Skeletal muscle satellite cell (primary cell): Measurements from ENCODE around the gene CCDC148.

ENCODE experiments used
- H3K27me3 ChIP-seq: 2 replicates; pipeline ENCODE4 v1.7.0; 2013; ENCODE audit warnings: low read length; ENCODE audit not compliant: control insufficient read depth, insufficient read depth
- H3K36me3 ChIP-seq: 2 replicates; pipeline ENCODE4 v1.7.0; 2013; ENCODE audit warnings: mild to moderate bottlenecking, control low read depth, low read length; ENCODE audit not compliant: insufficient read depth
- H3K4me1 ChIP-seq: 2 replicates; pipeline ENCODE4 v1.7.0; 2013; ENCODE audit warnings: low read length; ENCODE audit not compliant: control insufficient read depth, insufficient read depth
- H3K4me2 ChIP-seq: 2 replicates; pipeline ENCODE4 v1.7.0; 2013; ENCODE audit warnings: mild to moderate bottlenecking, low read length
- H3K4me3 ChIP-seq: 2 replicates; pipeline ENCODE4 v1.7.0; 2013; ENCODE audit warnings: low read length
- H3K9ac ChIP-seq: 2 replicates; pipeline ENCODE4 v1.7.0; 2013; ENCODE audit warnings: mild to moderate bottlenecking, low read depth, low read length, moderate library complexity
- H3K9me3 ChIP-seq: replicated peaks from 2 replicates; pipeline ENCODE4 v1.7.0; 2013; ENCODE audit warnings: mild to moderate bottlenecking, control low read depth, low read length

Gene CCDC148

DNA sequence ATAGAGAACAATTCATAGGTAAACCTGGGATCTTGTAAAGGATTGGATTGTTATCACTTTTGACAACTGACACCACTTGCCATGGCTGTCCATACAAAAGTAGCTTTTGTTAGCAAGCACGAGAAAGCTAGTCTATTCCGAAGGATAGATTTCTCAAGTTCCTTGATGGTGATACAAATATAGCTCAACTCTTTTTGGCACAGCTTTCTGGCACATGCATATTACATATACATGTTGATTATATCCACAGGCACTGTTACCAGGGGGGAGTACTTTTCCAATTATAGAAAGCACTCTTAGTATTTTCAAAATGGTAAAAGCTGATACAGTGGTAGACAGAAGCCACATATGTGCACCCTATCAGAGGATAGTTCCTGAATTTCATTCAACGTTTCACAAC, 186.0 kb downstream of the CCDC148 start:
- Histone ChIP-seq H3K9me3 (no peaks in the 10 kb centered on the region), H3K27me3 (peaks cover 2% of the 10 kb centered on the region), H3K4me1 (no peaks in the 10 kb centered on the region), H3K4me2 (no peak overlapping the region), H3K9ac (no peak overlapping the region), H3K4me3 (no peak overlapping the region), H3K36me3 (no peaks in the 10 kb centered on the region)

DNA sequence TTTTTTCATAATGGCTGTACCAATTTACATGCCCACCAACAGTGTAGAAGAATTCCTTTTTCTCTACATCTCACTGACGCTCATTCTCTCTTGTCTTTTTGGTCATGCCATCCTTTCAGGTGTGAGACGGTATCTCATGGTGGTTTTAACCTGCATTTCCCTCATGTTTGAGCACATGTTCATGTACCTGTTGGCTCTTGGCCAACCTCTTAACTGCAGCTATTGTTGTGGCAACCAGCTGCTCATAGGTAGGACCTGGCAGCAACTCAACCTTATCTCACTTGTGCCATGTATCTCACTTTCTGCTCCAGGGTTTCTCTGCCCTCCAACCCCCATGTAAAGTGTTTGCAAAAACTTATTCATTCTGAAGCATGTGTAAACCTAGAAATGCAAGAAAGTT, 187.4 kb downstream of the CCDC148 start:
- no peaks in the 10 kb centered on the region for H3K9me3 ChIP-seq
- H3K27me3 ChIP-seq, result peaks cover 2% of the 10 kb centered on the region
- no peak overlapping the region for H3K4me2 ChIP-seq
- H3K4me1 ChIP-seq, result no peaks in the 10 kb centered on the region
- H3K9ac ChIP-seq, result no peak overlapping the region
- no peak overlapping the region for H3K4me3 ChIP-seq
- no peaks in the 10 kb centered on the region for H3K36me3 ChIP-seq

DNA sequence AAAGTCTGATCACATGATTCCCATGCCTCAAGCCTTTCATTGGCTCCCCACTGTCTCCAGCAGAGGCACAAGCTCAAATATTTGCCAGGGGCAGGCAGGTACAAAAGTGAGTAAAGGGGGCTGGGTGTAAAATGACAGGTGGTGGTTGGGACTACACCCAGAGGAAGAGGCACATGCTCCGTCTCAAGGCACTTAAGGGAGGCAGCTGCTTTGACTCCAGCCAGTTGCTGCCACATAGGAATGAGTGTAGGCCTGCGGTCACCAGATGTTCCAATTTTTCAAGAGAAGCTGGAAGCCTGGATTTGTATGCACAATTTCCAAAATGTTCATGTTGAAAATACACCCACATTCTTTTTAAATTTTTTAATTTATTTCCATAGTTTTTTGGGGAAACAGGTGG, 190.4 kb downstream of the CCDC148 start:
- Histone ChIP-seq H3K4me3 (no peak overlapping the region), H3K36me3 (no peaks in the 10 kb centered on the region), H3K9ac (no peak overlapping the region), H3K4me2 (no peak overlapping the region), H3K27me3 (no peaks in the 10 kb centered on the region), H3K4me1 (no peaks in the 10 kb centered on the region), H3K9me3 (no peaks in the 10 kb centered on the region)

DNA sequence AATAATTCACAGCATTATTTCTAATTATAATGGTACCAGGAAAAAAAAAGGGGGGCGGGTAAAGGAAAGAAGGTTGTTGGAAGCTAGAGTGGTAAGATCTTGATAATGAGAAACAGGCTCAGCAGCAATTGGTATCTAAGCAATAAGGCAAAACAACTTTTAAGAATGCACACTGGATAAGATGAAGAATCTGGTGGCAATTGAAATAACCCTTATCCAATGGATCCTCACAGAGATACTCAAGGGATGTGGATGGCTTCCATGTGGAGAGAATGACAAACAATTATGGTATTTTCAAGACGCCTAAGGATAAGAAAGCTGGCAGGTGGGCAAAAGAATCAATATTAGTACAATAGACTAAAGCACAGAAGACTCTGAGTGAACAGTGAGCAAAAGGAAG, 201.3 kb downstream of the CCDC148 start:
- no peak overlapping the region for H3K9ac ChIP-seq
- H3K4me2 ChIP-seq, result no peak overlapping the region
- H3K27me3 ChIP-seq, result peaks cover 3% of the 10 kb centered on the region
- H3K9me3 ChIP-seq, result no peaks in the 10 kb centered on the region
- H3K4me1 ChIP-seq, result no peaks in the 10 kb centered on the region
- no peaks in the 10 kb centered on the region for H3K36me3 ChIP-seq
- H3K4me3 ChIP-seq, result no peak overlapping the region

DNA sequence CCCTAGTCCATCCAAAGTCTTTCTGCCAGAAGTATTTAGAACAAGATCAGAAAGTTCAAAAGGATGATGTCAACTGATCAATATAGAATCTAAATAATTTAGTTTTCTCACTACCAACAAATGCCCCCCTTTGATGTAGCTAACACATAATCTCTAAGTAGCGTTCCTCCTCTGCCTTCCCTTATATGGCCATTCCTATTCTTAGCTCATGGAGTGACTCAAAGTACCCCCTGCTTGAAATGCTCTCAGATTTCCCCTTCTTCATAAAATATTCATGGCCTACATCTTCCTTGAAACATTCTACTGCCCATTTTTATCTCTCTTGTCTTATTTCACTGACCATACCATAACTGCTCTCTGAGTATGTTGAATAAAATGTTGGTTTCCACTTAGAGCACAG, 203.4 kb downstream of the CCDC148 start:
- Histone ChIP-seq H3K36me3 (no peaks in the 10 kb centered on the region), H3K4me2 (no peak overlapping the region), H3K4me3 (no peak overlapping the region), H3K9ac (no peak overlapping the region), H3K4me1 (no peaks in the 10 kb centered on the region), H3K9me3 (no peaks in the 10 kb centered on the region), H3K27me3 (peaks cover 3% of the 10 kb centered on the region)

DNA sequence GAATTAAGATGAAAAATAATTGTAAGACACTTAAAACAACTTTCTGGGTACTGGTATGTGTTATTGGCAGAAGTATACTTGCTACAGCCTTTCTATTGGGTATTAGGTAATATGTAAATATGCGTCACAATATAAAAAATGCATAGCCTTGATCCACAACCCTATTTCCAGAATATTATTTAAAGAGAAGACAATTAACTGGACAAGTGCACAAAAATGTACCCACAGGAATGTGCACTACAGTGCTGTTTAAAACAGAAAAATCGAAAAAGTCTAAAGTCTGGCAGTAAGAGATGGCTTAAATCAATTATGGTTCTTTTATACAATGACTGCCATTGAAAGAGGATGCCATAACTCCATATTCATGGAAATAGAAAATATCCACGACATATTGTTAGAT, 205.2 kb downstream of the CCDC148 start:
- no peaks in the 10 kb centered on the region for H3K9me3 ChIP-seq

DNA sequence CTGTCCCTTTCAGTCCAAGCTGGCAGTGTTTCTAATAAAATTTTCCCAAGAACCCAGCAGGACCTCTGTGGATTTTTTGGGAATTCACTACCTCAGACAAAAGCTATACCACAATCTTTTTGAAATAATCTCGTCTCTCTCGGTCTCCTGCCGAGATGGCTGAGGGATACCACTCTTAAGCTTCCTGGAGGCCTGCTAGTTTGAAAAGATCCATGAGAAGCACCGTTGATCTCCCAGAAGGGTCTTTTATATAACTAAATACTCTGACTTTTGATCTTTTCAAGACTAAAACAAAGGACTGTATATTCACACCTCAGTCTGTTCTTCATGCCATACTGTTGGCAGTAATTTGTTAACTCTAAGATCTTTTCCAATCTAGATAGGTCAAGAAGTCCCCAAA, 213.2 kb downstream of the CCDC148 start:
- Histone ChIP-seq H3K36me3 (no peaks in the 10 kb centered on the region), H3K4me3 (no peak overlapping the region), H3K27me3 (no peaks in the 10 kb centered on the region), H3K9ac (no peak overlapping the region), H3K9me3 (no peaks in the 10 kb centered on the region), H3K4me2 (no peak overlapping the region), H3K4me1 (no peaks in the 10 kb centered on the region)

More for the DNA sequence above, 205.2 kb downstream of the CCDC148 start:
- Histone ChIP-seq H3K36me3 (no peaks in the 10 kb centered on the region), H3K4me3 (no peak overlapping the region), H3K4me1 (no peaks in the 10 kb centered on the region), H3K27me3 (peaks cover 3% of the 10 kb centered on the region), H3K9ac (no peak overlapping the region), H3K4me2 (no peak overlapping the region)

DNA sequence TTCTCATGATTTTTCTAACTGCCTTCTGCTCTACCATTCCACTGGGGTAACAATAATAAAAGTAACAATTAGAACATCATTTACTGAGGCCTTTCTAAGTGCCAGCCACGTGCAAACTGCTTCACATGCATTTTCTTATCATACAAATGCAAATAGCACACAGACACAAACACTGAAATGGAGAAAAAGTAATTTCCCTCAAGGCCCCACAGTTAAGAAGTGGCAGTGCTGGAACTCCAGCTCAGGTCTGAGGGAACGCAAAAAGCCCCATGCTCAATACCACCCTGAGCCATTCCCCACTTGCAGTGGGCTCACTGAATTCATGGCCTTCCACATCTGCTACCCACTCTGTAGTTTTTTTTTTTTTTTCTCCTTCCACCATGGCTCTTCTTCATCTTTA, 214.3 kb downstream of the CCDC148 start:
- H3K36me3 ChIP-seq, result no peaks in the 10 kb centered on the region
- no peaks in the 10 kb centered on the region for H3K27me3 ChIP-seq
- H3K9ac ChIP-seq, result no peak overlapping the region
- no peaks in the 10 kb centered on the region for H3K9me3 ChIP-seq
- no peaks in the 10 kb centered on the region for H3K4me1 ChIP-seq
- no peak overlapping the region for H3K4me3 ChIP-seq
- H3K4me2 ChIP-seq, result no peak overlapping the region

DNA sequence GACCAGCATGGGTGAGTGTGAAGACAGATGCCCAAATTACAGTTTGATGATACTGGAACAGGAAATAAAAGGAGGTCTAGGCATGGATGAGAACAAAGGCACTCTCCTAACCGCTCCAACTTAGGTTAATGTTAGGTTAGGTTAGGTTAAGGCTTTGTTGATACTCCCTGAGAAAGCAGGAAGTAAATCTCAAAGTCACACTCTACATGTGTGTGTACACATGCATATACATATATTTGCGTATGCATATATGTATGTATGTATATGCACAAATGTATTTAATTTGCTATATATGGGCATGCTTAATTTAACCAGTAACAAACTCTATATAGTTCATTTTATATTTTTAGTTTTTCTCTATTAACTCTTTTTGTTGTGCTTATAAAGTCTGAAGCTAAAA, 215.6 kb downstream of the CCDC148 start:
- Histone ChIP-seq H3K4me1 (no peaks in the 10 kb centered on the region), H3K27me3 (no peaks in the 10 kb centered on the region), H3K36me3 (no peaks in the 10 kb centered on the region), H3K4me2 (no peak overlapping the region), H3K4me3 (no peak overlapping the region), H3K9me3 (no peaks in the 10 kb centered on the region), H3K9ac (no peak overlapping the region)

DNA sequence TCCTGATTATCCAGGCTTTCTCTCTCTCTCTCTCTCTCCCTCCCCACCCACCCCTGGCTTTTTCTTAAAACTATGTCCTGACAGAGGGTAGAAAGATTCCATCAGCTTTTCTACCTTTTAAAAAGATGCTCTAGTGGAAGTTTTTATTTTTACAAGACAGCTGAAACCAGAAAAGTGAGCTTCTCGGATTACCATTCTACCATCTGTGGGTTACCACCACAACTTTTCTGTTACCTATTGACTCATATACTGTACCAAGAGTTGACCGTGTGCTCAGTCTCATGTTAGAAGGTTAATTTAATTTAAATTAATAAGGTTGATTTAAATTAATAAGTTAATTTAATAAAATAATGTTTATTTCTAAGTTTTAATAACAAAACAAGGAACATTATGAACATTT, 217.3 kb downstream of the CCDC148 start:
- no peaks in the 10 kb centered on the region for H3K4me1 ChIP-seq

DNA sequence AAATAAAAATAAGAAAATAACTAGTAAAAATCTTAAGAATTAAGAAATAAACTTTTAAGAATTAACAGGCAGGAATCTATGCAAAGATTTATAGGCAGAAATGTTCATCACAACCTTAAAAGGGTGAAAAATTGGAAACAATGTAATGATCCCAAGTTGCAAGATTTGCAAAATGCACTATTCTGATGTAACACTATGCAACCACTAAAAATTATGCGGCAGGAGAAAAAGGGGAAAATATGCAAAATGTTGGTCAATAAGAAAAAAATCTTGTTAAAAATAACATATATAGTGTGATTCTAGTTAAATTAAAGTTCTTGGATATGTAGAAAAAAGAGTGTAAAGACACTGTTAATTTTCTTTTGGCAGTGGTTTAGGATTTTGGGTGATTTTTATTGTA, 222.1 kb downstream of the CCDC148 start:
- H3K36me3 ChIP-seq, result no peaks in the 10 kb centered on the region
- no peak overlapping the region for H3K9ac ChIP-seq
- H3K27me3 ChIP-seq, result no peaks in the 10 kb centered on the region
- H3K4me1 ChIP-seq, result peaks cover 3% of the 10 kb centered on the region
- H3K4me2 ChIP-seq, result no peak overlapping the region
- H3K4me3 ChIP-seq, result no peak overlapping the region
- no peaks in the 10 kb centered on the region for H3K9me3 ChIP-seq

More for the DNA sequence above, 217.3 kb downstream of the CCDC148 start:
- Histone ChIP-seq H3K27me3 (no peaks in the 10 kb centered on the region), H3K9ac (no peak overlapping the region), H3K9me3 (no peaks in the 10 kb centered on the region), H3K4me3 (no peak overlapping the region), H3K36me3 (no peaks in the 10 kb centered on the region), H3K4me2 (no peak overlapping the region)

DNA sequence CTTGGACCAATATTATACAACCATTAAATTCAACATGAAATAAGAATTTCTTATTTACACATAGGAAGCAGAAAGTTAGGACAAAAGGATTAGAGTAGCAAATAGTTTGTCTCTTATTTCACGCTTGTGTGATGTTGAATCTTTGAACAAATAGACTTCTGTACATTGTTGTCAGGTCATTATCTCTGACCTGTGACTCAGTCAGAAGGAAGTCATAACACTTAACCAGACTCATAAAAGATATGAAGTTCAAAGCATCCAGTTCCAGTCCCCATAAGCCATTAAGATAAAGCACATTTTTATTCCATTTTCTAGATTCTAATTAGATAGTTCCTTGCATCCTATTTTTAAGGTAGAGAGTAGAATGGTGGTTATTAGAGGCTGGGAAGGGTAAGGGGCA, 224.1 kb downstream of the CCDC148 start:
- Histone ChIP-seq H3K9me3 (no peaks in the 10 kb centered on the region), H3K4me2 (no peak overlapping the region), H3K4me1 (peaks cover 3% of the 10 kb centered on the region), H3K27me3 (no peaks in the 10 kb centered on the region), H3K36me3 (no peaks in the 10 kb centered on the region), H3K4me3 (no peak overlapping the region), H3K9ac (no peak overlapping the region)
